Stomach (tissue), 9 donors: Measurements from ENCODE around the gene LYL1. TPM values are rescaled to one million over a fixed set of nuclear protein-coding genes. Genes with fewer than 3 reads are reported as not detected.
A peak's percentile ranks its signal among the peaks of the same experiment; 100 is the strongest.

ENCODE experiments used
- DNase-seq, 2 donors: peaks; one replicate each; pipeline versions ENCODE4 v3.0.0 to v3.0.0-alpha.2; 2013 to 2019
- H3K27ac ChIP-seq, 5 donors: fragments of 200-600 bp in 4 of 5; sonication (generic) in 4 of 5; one replicate each; pipeline ENCODE4 v1.5.1; 2013 to 2019; ENCODE audit warnings: mild to moderate bottlenecking in 1 of 5, moderate library complexity in 1 of 5
- H3K27me3 ChIP-seq, 3 donors: fragments of 200-600 bp; sonication (generic); one replicate each; pipeline ENCODE4 v1.5.1; 2017 to 2019; ENCODE audit warnings: mixed run types in 1 of 3
- H3K36me3 ChIP-seq, 4 donors: fragments of 200-600 bp; sonication (generic); 1 replicate in 3 of 4; 2 replicates in 1 of 4; pipeline ENCODE4 v1.5.1; 2016 to 2019
- H3K4me1 ChIP-seq, 4 donors: fragments of 200-600 bp; sonication (generic); one replicate each; pipeline ENCODE4 v1.5.1; 2016 to 2019
- H3K4me3 ChIP-seq, 4 donors: fragments of 200-600 bp; sonication (generic) in 3 of 4; one replicate each; pipeline ENCODE4 v1.5.1; 2016 to 2019; ENCODE audit warnings: mild to moderate bottlenecking in 1 of 4
- H3K9me3 ChIP-seq, 4 donors: fragments of 200-600 bp; sonication (generic); one replicate each; pipeline ENCODE4 v1.5.1; 2016 to 2019
- CTCF ChIP-seq, 7 experiments: fragments of 450-650 bp in 4 of 7; fragments of 200-600 bp in 3 of 7; sonication (generic) in 3 of 7; IDR thresholded peaks; one replicate each; pipeline ENCODE4 v1.5.1; 2016 to 2019; ENCODE audit warnings: antibody characterized with exemption in 7 of 7, control low read depth in 2 of 7, mild to moderate bottlenecking in 1 of 7
- EP300 ChIP-seq: sonication (generic); formaldehyde crosslinking; IDR thresholded peaks from one replicate; pipeline ENCODE4 v1.6.1; 2017; ENCODE audit warnings: antibody characterized with exemption
- POLR2A ChIP-seq, 4 donors: fragments of 450-650 bp; IDR thresholded peaks; one replicate each; pipeline ENCODE4 v1.6.1; 2016; ENCODE audit warnings: antibody characterized with exemption in 4 of 4, control low read depth in 2 of 4, mild to moderate bottlenecking in 1 of 4, moderate library complexity in 1 of 4
- POLR2AphosphoS5 ChIP-seq, 3 donors: sonication (generic); formaldehyde crosslinking; IDR thresholded peaks; one replicate each; pipeline ENCODE4 v1.6.1; 2016; ENCODE audit warnings: antibody characterized with exemption in 3 of 3
- WGBS, 5 donors: extraction: QIAGEN DNeasy Blood & Tissue Kit in 3 of 5; methylation state at CpG; one replicate each; pipeline versions ENCODE4 v1.1.5 to v1.1.7; 2013 to 2018; 5-methylcytosine and 5-hydroxymethylcytosine counted together
- intact Hi-C: fragments of 100-400 bp; cut with DNase I; formaldehyde crosslinking; loops from one replicate; pipeline ENCODE4 v1.15.1; 2023; ENCODE audit warnings: low total_unique reads
- polyA plus RNA-seq, 3 donors: library from polyadenylated mRNA; stranded (reverse); fragments of 200-250 nt; gene quantifications; one replicate each; pipeline ENCODE4 v1.2.3, GENCODE V29; 2013
- total RNA-seq, 5 donors: library from RNA; depleted of rRNA; stranded (reverse); fragments of >200 nt; gene quantifications; one replicate each; pipeline versions ENCODE4 v1.1.0 to v1.2.3, GENCODE V29; 2014 to 2016
- donor health status: healthy with polysubstance abuse.
- donor health status: Bipolar disorder and iron deficiency.
- donor health status: healthy.

The LYL1 gene
- total and polyA plus RNA-seq, 8 donors, result 1.3 to 19.3 (median 5.0) TPM; not detected in 1

DNA sequence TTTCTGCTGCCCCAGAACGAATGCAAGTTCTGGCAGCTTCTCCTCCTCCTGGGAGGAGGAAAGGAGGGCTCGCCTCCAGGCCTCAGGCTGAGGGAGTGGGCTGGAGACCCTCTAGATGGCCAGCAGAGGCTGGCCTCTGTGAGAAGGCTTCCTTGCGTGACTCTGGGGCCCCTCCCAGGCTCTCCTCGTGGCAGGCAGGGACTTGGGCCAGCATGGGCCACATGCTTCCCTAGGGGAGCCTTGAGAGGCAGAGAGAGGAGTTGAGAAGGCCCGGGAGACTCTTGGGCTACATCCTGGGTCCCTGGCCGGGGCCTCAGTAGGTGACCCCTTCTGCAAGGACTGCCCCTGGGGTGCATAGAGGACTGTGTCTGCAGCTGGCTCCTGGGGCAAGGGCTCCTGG, 25.9 kb downstream of the LYL1 start:
- 31 to 58% (median 45%) methylated on average over 3 to 6 of the region's 6 CpGs for WGBS, 5 donors
- no peak overlapping the region for H3K4me3 ChIP-seq
- no peaks in the 10 kb centered on the region for H3K27me3 ChIP-seq
- peaks cover 42 to 75% (median 56%) of the 10 kb centered on the region in 4 donors for H3K4me1 ChIP-seq
- no peak for DNase-seq
- peaks cover 15 to 75% (median 51%) of the 10 kb centered on the region in 4 donors for H3K36me3 ChIP-seq
- no peak for TF ChIP-seq CTCF (IDR thresholded peaks at IDR 0.05)
- TF ChIP-seq POLR2A (IDR thresholded peaks at IDR 0.05), result no peak
- no peak for TF ChIP-seq POLR2AphosphoS5 (IDR thresholded peaks at IDR 0.05)
- no peak for TF ChIP-seq EP300
- H3K27ac ChIP-seq, result peak overlapping the region; percentile 9 to 86 (median 38)
- intact Hi-C loops, result no loop called here
- H3K9me3 ChIP-seq, result no peaks in the 10 kb centered on the region

DNA sequence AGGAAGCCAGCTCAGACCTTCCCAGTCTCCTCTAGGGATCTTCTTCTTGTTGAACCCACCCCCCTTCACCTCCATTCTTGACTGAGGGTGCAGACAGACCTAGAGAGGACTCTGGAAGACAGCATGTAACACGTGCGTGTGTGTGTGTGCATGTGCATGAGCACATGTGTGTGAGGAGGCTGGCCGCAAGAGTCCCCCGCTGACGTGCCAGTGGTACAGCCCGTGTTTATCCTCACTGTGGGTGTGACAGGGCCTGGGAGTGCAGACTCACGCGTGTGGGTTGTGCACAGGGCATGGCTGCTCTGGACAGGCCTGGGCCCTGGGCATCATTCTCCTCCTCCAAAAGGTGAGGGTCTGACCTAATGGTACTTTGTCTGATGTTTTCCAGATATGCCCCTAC, 26.3 kb downstream of the LYL1 start:
- WGBS, 5 donors, result 43 to 60% (median 52%) methylated on average over 6 to 8 of the region's 8 CpGs
- H3K4me1 ChIP-seq, result peaks cover 39 to 70% (median 54%) of the 10 kb centered on the region in 4 donors

GRCh38 chr19:13074378-13074777, 28.3 kb downstream of the LYL1 start:
- Histone ChIP-seq H3K4me1 (peaks cover 44 to 76% (median 59%) of the 10 kb centered on the region in 4 donors), H3K36me3 (peaks cover 11 to 61% (median 42%) of the 10 kb centered on the region in 4 donors), H3K27me3 (no peaks in the 10 kb centered on the region), H3K27ac (peak overlapping the region in 2 of 5 donors; percentile 27 to 31), H3K4me3 (no peak overlapping the region), H3K9me3 (no peaks in the 10 kb centered on the region)
- intact Hi-C loops, result no loop called here
- TF ChIP-seq CTCF (IDR thresholded peaks at IDR 0.05) (no peak), POLR2A (IDR thresholded peaks at IDR 0.05) (no peak), EP300 (no peak), POLR2AphosphoS5 (IDR thresholded peaks at IDR 0.05) (no peak)
- DNase-seq, result no peak
- WGBS, 5 donors, result 73 to 88% (median 80%) methylated on average over 4 of the region's 4 CpGs

More for the DNA sequence above, 26.3 kb downstream of the LYL1 start:
- Histone ChIP-seq H3K4me3 (no peak overlapping the region), H3K9me3 (no peaks in the 10 kb centered on the region), H3K27me3 (no peaks in the 10 kb centered on the region), H3K27ac (peak overlapping the region in 4 of 5 donors; percentile 9 to 86 (median 60)), H3K36me3 (peaks cover 11 to 70% (median 47%) of the 10 kb centered on the region in 4 donors)
- TF ChIP-seq POLR2AphosphoS5 (IDR thresholded peaks at IDR 0.05), result no peak
- TF ChIP-seq EP300, result no peak
- TF ChIP-seq POLR2A (IDR thresholded peaks at IDR 0.05), result no peak
- TF ChIP-seq CTCF (IDR thresholded peaks at IDR 0.05), result no peak
- intact Hi-C loops, result no loop called here
- DNase-seq, result no peak

DNA sequence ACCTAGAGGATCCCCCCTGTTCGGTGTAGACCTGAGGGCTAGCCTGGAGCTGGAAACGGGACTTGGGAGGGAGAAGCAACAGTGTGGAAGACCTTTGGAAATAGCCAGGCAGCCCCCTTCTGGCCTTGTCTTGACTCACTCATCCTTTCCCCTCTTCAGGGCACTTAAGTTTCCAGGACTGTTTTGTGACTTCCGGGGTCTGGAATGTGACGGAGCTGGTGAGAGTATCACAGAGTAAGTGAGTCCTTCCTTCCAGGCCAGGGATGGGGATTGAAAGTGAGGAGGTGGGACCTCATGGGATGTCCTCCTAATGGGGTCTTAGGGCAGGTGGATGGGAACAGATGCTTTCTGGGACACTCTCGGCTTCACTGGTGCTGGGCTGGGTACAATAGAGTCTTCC, 29.4 kb downstream of the LYL1 start:
- intact Hi-C loops, result no loop called here
- TF ChIP-seq EP300 (no peak), CTCF (IDR thresholded peaks at IDR 0.05) (no peak), POLR2AphosphoS5 (IDR thresholded peaks at IDR 0.05) (no peak), POLR2A (IDR thresholded peaks at IDR 0.05) (no peak)
- DNase-seq, result no peak
- H3K27ac ChIP-seq, result peak overlapping the region in 1 of 5 donors; percentile 42
- peaks cover 11 to 52% (median 39%) of the 10 kb centered on the region in 4 donors for H3K36me3 ChIP-seq
- no peak overlapping the region for H3K4me3 ChIP-seq
- no peaks in the 10 kb centered on the region for H3K9me3 ChIP-seq
- peaks cover 44 to 76% (median 59%) of the 10 kb centered on the region in 4 donors for H3K4me1 ChIP-seq
- 88 to 95% (median 90%) methylated on average over 5 of the region's 5 CpGs for WGBS, 5 donors
- H3K27me3 ChIP-seq, result no peaks in the 10 kb centered on the region
